Activated T-helper 17 cell treated with anti-CD3 and anti-CD28 coated beads, Interleukin-2, amount 50 U/mL, for 72 hours (primary cell): ENCODE data around the gene SIAH1. TPM values are rescaled to one million over a fixed set of nuclear protein-coding genes. Genes with fewer than 3 reads are reported as not detected.
"Not testable (repeated sequence)": the region's sequence is repeated elsewhere in the genome, so short reads cannot be mapped to it uniquely, and the experiment has no call there.

Source experiments
- ATAC-seq: fragments of 150-1000 bp; cut with Tn5 transposase; replicated peaks from 2 replicates; pipeline ENCODE4 v1.10.0; 2021; ENCODE audit warnings: mild to moderate bottlenecking, moderate library complexity
- H3K27ac Mint-ChIP-seq: one replicate; pipeline ENCODE4 v1.8.0; 2022; ENCODE audit warnings: mixed read lengths
- H3K27me3 Mint-ChIP-seq: one replicate; pipeline ENCODE4 v1.8.0; 2022; ENCODE audit warnings: mixed read lengths
- H3K36me3 Mint-ChIP-seq: one replicate; pipeline ENCODE4 v1.8.0; 2022; ENCODE audit warnings: low read depth, mild to moderate bottlenecking, mixed read lengths
- H3K4me1 Mint-ChIP-seq: one replicate; pipeline ENCODE4 v1.8.0; 2022; ENCODE audit warnings: mixed read lengths
- H3K4me3 Mint-ChIP-seq: one replicate; pipeline ENCODE4 v1.8.0; 2022; ENCODE audit warnings: mild to moderate bottlenecking, mixed read lengths
- H3K9me3 Mint-ChIP-seq: one replicate; pipeline ENCODE4 v1.8.0; 2022; ENCODE audit warnings: mixed read lengths
- total RNA-seq, 2 donors: library from RNA; stranded (reverse); gene quantifications; one replicate each; pipeline ENCODE4 v1.2.3, GENCODE V29; 2022

SIAH1 gene
- total RNA-seq, 2 donors from 2014 or later = 15.0 to 16.5 TPM

- no peaks in the 10 kb centered on the region for H3K9me3 Mint-ChIP-seq
- no peaks in the 10 kb centered on the region for H3K27me3 Mint-ChIP-seq
- ATAC-seq = no peak
- H3K4me1 Mint-ChIP-seq = peaks cover 13% of the 10 kb centered on the region
- H3K27ac Mint-ChIP-seq = no peak overlapping the region
- peaks cover 50% of the 10 kb centered on the region for H3K36me3 Mint-ChIP-seq
- no peak overlapping the region for H3K4me3 Mint-ChIP-seq
Observed at GRCh38 chr16:48317026-48317425, 68.2 kb downstream of the SIAH1 start.

- ATAC-seq, H3K27me3 Mint-ChIP-seq, H3K9me3 Mint-ChIP-seq, H3K4me3 Mint-ChIP-seq, H3K27ac Mint-ChIP-seq: not testable (repeated sequence)
- H3K36me3 Mint-ChIP-seq = peaks cover 74% of the 10 kb centered on the region
- peaks cover 11% of the 10 kb centered on the region for H3K4me1 Mint-ChIP-seq
Observed at GRCh38 chr16:48313905-48314304, 71.3 kb downstream of the SIAH1 start.

GRCh38 chr16:48310908-48311641 is 74.1 kb downstream of the SIAH1 start:
- H3K9me3 Mint-ChIP-seq = peaks cover 16% of the 10 kb centered on the region
- no peaks in the 10 kb centered on the region for H3K4me1 Mint-ChIP-seq
- H3K27me3 Mint-ChIP-seq = no peaks in the 10 kb centered on the region
- no peak overlapping the region for H3K4me3 Mint-ChIP-seq
- ATAC-seq = no peak
- H3K36me3 Mint-ChIP-seq = peaks cover 91% of the 10 kb centered on the region
- H3K27ac Mint-ChIP-seq = no peak overlapping the region

Other genes with a start within 250 kb of the SIAH1 start
- not detected for gene ABCC12, start 229.4 kb downstream of the SIAH1 start, total RNA-seq
- gene LONP2, start 141.1 kb downstream of the SIAH1 start, total RNA-seq = 10 to 100 TPM; 49.7 to 60.6 TPM
- gene ABCC11, start 137.9 kb downstream of the SIAH1 start, total RNA-seq = under 1 TPM; 0.19 to 0.24 TPM
- 10 to 100 TPM; 48.1 to 56.8 TPM for gene N4BP1, start 224.8 kb upstream of the SIAH1 start, total RNA-seq